OCI-LY7 (cell line): ENCODE results near the gene FARSB. TPM values are rescaled to one million over a fixed set of nuclear protein-coding genes. Genes with fewer than 3 reads are reported as not detected.

Experiments used
- BruUV-seq: library from RNA; stranded (reverse); fragments of 400-500 nt; replicated peaks from 2 replicates; lab custom pipeline; 2021; lab: Mats Ljungman, UMichigan
- CTCF ChIA-PET: fragments of 300-600 bp; sonication (Branson Sonifier 250); formaldehyde crosslinking; loops from one replicate; lab custom pipeline; 2022; ENCODE audit warnings: antibody characterized with exemption; ENCODE audit not compliant: unreplicated experiment; lab: Charles Lee
- POLR2A ChIA-PET: fragments of 300-600 bp; sonication (Branson Sonifier 250); formaldehyde crosslinking; loops from one replicate; lab custom pipeline; 2022; ENCODE audit warnings: antibody characterized with exemption; lab: Charles Lee
- DNase-seq: peaks from one replicate; pipeline ENCODE4 v3.0.0-alpha.2; 2015; ENCODE audit warnings: low spot score
- H2AFZ ChIP-seq: fragments of 200-600 bp; sonication (generic), shearing (Covaris generic); 2 replicates; pipeline ENCODE4 v1.6.1; 2014; ENCODE audit warnings: mild to moderate bottlenecking, antibody characterized with exemption, low read length, moderate library complexity
- H3K27ac ChIP-seq: fragments of 200-600 bp; sonication (generic); 2 replicates; pipeline ENCODE4 v1.5.1; 2014; ENCODE audit warnings: mixed run types, low read depth, mild to moderate bottlenecking, moderate library complexity, low read length, inconsistent platforms; ENCODE audit not compliant: poor library complexity, severe bottlenecking
- H3K36me3 ChIP-seq: fragments of 200-600 bp; sonication (generic); 2 replicates; pipeline ENCODE4 v1.6.1; 2014; ENCODE audit warnings: mild to moderate bottlenecking, antibody characterized with exemption, low read length, moderate library complexity, mixed read lengths; ENCODE audit not compliant: insufficient read depth
- H3K4me1 ChIP-seq: fragments of 200-600 bp; sonication (generic); 2 replicates; pipeline ENCODE4 v1.5.1; 2014; ENCODE audit warnings: mild to moderate bottlenecking, low read length; ENCODE audit not compliant: insufficient read depth, poor library complexity, severe bottlenecking
- H3K4me2 ChIP-seq: fragments of 200-600 bp; sonication (generic); 2 replicates; pipeline ENCODE4 v1.6.1; 2014; ENCODE audit warnings: mild to moderate bottlenecking, low read length
- H3K4me3 ChIP-seq: fragments of 200-600 bp; sonication (generic); 2 replicates; pipeline ENCODE4 v1.5.1; 2014; ENCODE audit warnings: mild to moderate bottlenecking, low read depth, low read length; ENCODE audit not compliant: poor library complexity, severe bottlenecking
- H3K79me2 ChIP-seq: fragments of 200-600 bp; sonication (generic); 2 replicates; pipeline ENCODE4 v1.6.1; 2016; ENCODE audit warnings: low read depth, mild to moderate bottlenecking, low read length, moderate library complexity, mixed read lengths; ENCODE audit not compliant: insufficient read depth
- H3K9me2 ChIP-seq: fragments of 200-600 bp; sonication (generic); 2 replicates; pipeline ENCODE4 v1.6.1; 2016; ENCODE audit warnings: mild to moderate bottlenecking, low read length, mixed read lengths; ENCODE audit not compliant: insufficient read depth
- H3K9me3 ChIP-seq: fragments of 200-600 bp; sonication (generic); 2 replicates; pipeline ENCODE4 v1.6.1; 2014; ENCODE audit warnings: mild to moderate bottlenecking, mixed run types, low read length, mixed read lengths
- H4K20me1 ChIP-seq: fragments of 200-600 bp; sonication (generic); 2 replicates; pipeline ENCODE4 v1.6.1; 2014; ENCODE audit warnings: mild to moderate bottlenecking, antibody characterized with exemption, low read length, moderate library complexity, mixed read lengths; ENCODE audit not compliant: insufficient read depth
- EZH2phosphoT487 ChIP-seq: fragments of 200-600 bp; sonication (generic); IDR thresholded peaks from 2 replicates; pipeline ENCODE4 v1.6.1; 2018; ENCODE audit warnings: low read depth, borderline replicate concordance, mild to moderate bottlenecking, mixed run types, antibody characterized with exemption, low read length, moderate library complexity, mixed read lengths
- intact Hi-C: fragments of 100-400 bp; cut with micrococcal nuclease; formaldehyde crosslinking; loops from one replicate; pipeline ENCODE4 v1.10.0; 2022; ENCODE audit not compliant: unreplicated experiment
- total RNA-seq, 2 experiments: library from RNA; depleted of rRNA in 1 of 2; stranded (reverse); fragments of >200 nt in 1 of 2; shearing (Covaris generic) in 1 of 2; gene quantifications; 2 replicates each; pipeline ENCODE4 v1.2.3, GENCODE V29; 2014 to 2022
- TF ChIP-seq, protein P1 (sequence below): fragments of 200-600 bp; sonication (generic); conservative IDR thresholded peaks from 2 replicates; pipeline ENCODE4 v1.5.1; 2014; ENCODE audit warnings: mild to moderate bottlenecking, antibody characterized with exemption, low read length, moderate library complexity, mixed read lengths

The FARSB gene
- total RNA-seq, 2 experiments from 2014 or later = 24.9 to 46.7 TPM

DNA sequence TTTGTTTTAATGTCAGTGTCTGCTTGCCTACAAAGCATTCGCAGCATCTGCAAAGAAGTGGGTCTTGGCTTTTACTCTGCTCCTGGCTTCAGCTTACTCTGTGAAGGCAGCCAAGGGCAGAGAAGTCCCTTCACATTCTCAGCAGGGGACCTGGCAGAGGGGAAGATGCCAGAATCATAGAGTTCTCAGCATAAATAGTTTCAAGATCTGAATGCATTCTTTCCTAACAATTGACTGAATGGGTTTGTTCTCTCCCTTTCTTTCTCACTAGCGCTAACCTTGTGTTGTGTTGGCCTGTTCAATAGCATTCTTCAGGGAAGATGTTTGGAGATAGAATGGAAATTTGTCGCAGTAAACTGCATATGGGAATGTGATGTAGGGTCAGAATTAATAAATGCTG, 106.9 kb downstream of the FARSB start:
- CTCF ChIA-PET = no interaction called here
- DNase-seq = no peak

DNA sequence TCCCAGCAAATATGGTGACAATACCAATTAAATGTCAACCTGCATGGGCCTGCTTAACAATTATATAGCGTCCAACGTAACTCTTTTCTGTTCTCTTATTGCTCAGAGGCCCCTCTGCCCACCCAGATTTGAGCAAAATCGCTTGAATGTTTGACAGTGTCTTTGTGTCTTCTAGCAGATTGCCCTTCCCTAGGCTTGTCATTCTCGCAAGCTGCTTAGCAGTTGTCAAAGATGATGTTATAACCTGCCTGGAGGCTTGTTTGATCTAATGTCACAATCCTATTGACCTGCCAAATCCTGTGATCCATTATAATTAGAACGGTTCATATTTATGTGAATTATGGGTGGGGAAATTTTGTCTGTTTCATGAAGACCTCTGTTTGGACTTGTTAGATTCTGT, 108.8 kb downstream of the FARSB start:
- no peaks in the 10 kb centered on the region for H3K79me2 ChIP-seq
- TF ChIP-seq, protein P1, sequence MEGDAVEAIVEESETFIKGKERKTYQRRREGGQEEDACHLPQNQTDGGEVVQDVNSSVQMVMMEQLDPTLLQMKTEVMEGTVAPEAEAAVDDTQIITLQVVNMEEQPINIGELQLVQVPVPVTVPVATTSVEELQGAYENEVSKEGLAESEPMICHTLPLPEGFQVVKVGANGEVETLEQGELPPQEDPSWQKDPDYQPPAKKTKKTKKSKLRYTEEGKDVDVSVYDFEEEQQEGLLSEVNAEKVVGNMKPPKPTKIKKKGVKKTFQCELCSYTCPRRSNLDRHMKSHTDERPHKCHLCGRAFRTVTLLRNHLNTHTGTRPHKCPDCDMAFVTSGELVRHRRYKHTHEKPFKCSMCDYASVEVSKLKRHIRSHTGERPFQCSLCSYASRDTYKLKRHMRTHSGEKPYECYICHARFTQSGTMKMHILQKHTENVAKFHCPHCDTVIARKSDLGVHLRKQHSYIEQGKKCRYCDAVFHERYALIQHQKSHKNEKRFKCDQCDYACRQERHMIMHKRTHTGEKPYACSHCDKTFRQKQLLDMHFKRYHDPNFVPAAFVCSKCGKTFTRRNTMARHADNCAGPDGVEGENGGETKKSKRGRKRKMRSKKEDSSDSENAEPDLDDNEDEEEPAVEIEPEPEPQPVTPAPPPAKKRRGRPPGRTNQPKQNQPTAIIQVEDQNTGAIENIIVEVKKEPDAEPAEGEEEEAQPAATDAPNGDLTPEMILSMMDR = no peak
- TF ChIP-seq EZH2phosphoT487 = no peak
- ChIA-PET CTCF (no interaction called here), POLR2A (interaction anchor here (0.6 kb wide), 1 partner anchor 1829 kb away, joined by 3 read pairs; no protein-coding TSS in a partner anchor)
- no peaks in the 10 kb centered on the region for H3K4me1 ChIP-seq
- H3K27ac ChIP-seq = no peak overlapping the region
- BruUV-seq = no TSS peak
- H3K9me2 ChIP-seq = no peaks in the 10 kb centered on the region
- no peak overlapping the region for H3K4me3 ChIP-seq
- no peak for DNase-seq
- H3K4me2 ChIP-seq = no peak overlapping the region
- intact Hi-C loops = no loop called here
- no peaks in the 10 kb centered on the region for H3K36me3 ChIP-seq
- no peaks in the 10 kb centered on the region for H3K9me3 ChIP-seq
- H2AFZ ChIP-seq = no peak overlapping the region
- H4K20me1 ChIP-seq = no peaks in the 10 kb centered on the region

More for the DNA sequence above, 106.9 kb downstream of the FARSB start:
- Histone ChIP-seq H3K27ac (no peak overlapping the region), H3K4me2 (no peak overlapping the region), H3K9me2 (no peaks in the 10 kb centered on the region), H3K36me3 (no peaks in the 10 kb centered on the region), H2AFZ (no peak overlapping the region), H3K79me2 (no peaks in the 10 kb centered on the region), H4K20me1 (no peaks in the 10 kb centered on the region), H3K4me1 (no peaks in the 10 kb centered on the region), H3K4me3 (no peak overlapping the region), H3K9me3 (no peaks in the 10 kb centered on the region)
- POLR2A ChIA-PET = interaction anchor here (1.1 kb wide), 1 partner anchor 164 kb away, joined by 3 read pairs; no protein-coding TSS in a partner anchor
- BruUV-seq = no TSS peak
- TF ChIP-seq, protein P1 = no peak
- no peak for TF ChIP-seq EZH2phosphoT487
- intact Hi-C loops = no loop called here

DNA sequence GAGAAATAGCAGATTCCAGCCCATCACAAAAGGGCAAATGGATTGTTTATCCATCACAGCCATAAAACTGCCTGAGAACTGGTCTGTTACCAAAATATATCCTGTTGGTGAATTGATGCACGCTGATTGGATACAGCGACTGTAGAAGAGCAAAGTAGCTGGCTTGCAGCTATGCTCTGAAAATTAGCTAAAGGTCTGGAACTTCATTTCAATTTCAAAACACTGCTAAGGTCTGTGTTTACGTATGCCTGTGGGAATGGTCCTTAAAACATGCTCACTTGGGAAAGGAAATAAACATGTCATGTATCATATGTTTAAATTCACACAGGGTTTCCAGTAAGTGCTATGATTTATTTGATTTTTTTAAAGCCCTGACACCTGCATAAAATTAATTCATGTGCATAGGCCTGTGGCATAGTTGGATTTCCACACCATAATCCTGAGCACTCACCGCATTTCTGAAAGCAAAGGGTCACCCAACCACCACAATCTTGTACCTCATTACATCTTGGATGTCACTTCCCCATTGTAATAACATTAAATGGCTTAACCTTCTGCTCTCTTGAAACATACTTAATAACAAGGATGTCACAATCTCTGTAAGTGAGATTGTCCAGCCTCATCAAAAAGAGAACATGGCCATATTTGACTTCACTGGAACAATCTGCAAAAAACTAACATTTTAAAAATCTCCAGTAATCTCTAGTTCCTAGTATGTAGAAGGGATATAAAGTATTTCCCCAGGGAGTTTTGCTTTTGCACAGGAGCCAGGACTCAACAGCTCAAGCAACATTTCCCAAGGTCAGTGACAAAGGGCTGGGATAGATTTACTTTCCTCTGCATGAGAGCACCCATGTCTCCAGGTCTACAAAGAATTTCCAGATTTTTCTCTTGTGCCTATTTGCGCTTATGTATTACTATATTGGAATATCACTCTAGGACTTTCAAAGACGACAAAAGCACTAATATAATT, 109.8 kb downstream of the FARSB start:
- no peaks in the 10 kb centered on the region for H3K36me3 ChIP-seq
- no peak overlapping the region for H3K4me2 ChIP-seq
- H3K4me3 ChIP-seq = no peak overlapping the region
- intact Hi-C loops = no loop called here
- ChIA-PET POLR2A (interaction anchor here (0.6 to 1.3 kb wide), 2 partner anchors 220 to 1828 kb away, joined by 3 to 4 read pairs; no protein-coding TSS in a partner anchor), CTCF (no interaction called here)
- no peaks in the 10 kb centered on the region for H3K4me1 ChIP-seq
- BruUV-seq = no TSS peak
- H4K20me1 ChIP-seq = no peaks in the 10 kb centered on the region
- no peaks in the 10 kb centered on the region for H3K9me3 ChIP-seq
- no peaks in the 10 kb centered on the region for H3K79me2 ChIP-seq
- H3K9me2 ChIP-seq = no peaks in the 10 kb centered on the region
- no peak for DNase-seq
- TF ChIP-seq EZH2phosphoT487 = no peak
- TF ChIP-seq, protein P1 = no peak
- no peak overlapping the region for H3K27ac ChIP-seq
- H2AFZ ChIP-seq = no peak overlapping the region
